HepG2 (cell line): Measurements from ENCODE around the gene PSMC2. TPM values are rescaled to one million over a fixed set of nuclear protein-coding genes. Genes with fewer than 3 reads are reported as not detected.

ENCODE experiments used
- ATAC-seq: fragments of 200-7000 bp; cut with Tn5 transposase; 3 replicates; pipeline ENCODE4 v1.9.1; 2020; ENCODE audit warnings: mild to moderate bottlenecking, moderate library complexity
- BruUV-seq: library from RNA; stranded (reverse); fragments of 400-500 nt; replicated peaks from 2 replicates; lab custom pipeline; 2021; lab: Mats Ljungman, UMichigan
- CTCF ChIA-PET: fragments of 300-600 bp; formaldehyde crosslinking; extraction: SDS; loops from one replicate; lab custom pipeline; 2021; ENCODE audit warnings: low total read pairs, inconsistent platforms, low intra/inter-chr PET ratio; lab: Yijun Ruan, JAX
- POLR2A ChIA-PET: fragments of 350-600 bp; sonication (Branson Sonifier 250); formaldehyde crosslinking; loops from one replicate; lab custom pipeline; 2020; ENCODE audit warnings: antibody characterized with exemption, inconsistent platforms; lab: Yijun Ruan, JAX
- DNase-seq: peaks from one replicate; pipeline ENCODE4 v3.0.0-alpha.2; 2015; ENCODE audit warnings: low spot score
- FAIRE-seq: peaks from 3 replicates; lab custom pipeline; 2011; peaks lifted over from hg19 to GRCh38; lab: Jason Lieb, UNC
- H2AFZ ChIP-seq: one replicate; pipeline ENCODE4 v1.6.1; 2011; ENCODE audit warnings: low read length, inconsistent platforms
- H3K27ac ChIP-seq: fragments of 300-600 bp; 3 replicates; pipeline ENCODE4 v1.8.0; 2011; ENCODE audit warnings: mixed run types, mild to moderate bottlenecking, mixed read lengths, low read length, inconsistent platforms; ENCODE audit not compliant: insufficient read depth; ENCODE audit errors: extremely low read length
- H3K27me3 ChIP-seq, 2 experiments: fragments of 200-600 bp in 1 of 2; 2 replicates in 1 of 2; 3 replicates in 1 of 2; pipeline versions ENCODE4 v1.6.0 to v1.8.0; 2011; ENCODE audit warnings: low read length in 2 of 2, mild to moderate bottlenecking in 2 of 2, moderate library complexity in 2 of 2, inconsistent platforms in 1 of 2; ENCODE audit not compliant: insufficient read depth in 2 of 2, control insufficient read depth in 1 of 2
- H3K36me3 ChIP-seq, 2 experiments: fragments of 200-600 bp in 1 of 2; replicated peaks in 1 of 2; 2 replicates in 1 of 2; 3 replicates in 1 of 2; pipeline versions ENCODE4 v1.5.1 to v1.8.0; 2011; ENCODE audit warnings: low read length in 2 of 2, inconsistent platforms in 1 of 2; ENCODE audit not compliant: insufficient read depth in 2 of 2, control insufficient read depth in 1 of 2
- H3K4me1 ChIP-seq: 2 replicates; pipeline ENCODE4 v1.5.1; 2012; ENCODE audit warnings: low read length, inconsistent platforms; ENCODE audit not compliant: insufficient read depth
- H3K4me2 ChIP-seq: 2 replicates; pipeline ENCODE4 v1.6.0; 2011; ENCODE audit warnings: low read depth, low read length, inconsistent platforms
- H3K4me3 ChIP-seq, 3 experiments: fragments of 200-600 bp in 1 of 3; sonication (generic), shearing (Covaris generic) in 1 of 3; replicated peaks in 1 of 3; 2 replicates each; pipeline ENCODE4 v1.5.1; 2011 to 2016; ENCODE audit warnings: low read length in 3 of 3, inconsistent platforms in 2 of 3, low read depth in 2 of 3, mild to moderate bottlenecking in 2 of 3, control low read depth in 1 of 3, mixed read lengths in 1 of 3; ENCODE audit not compliant: insufficient read depth in 1 of 3
- H3K79me2 ChIP-seq: one replicate; pipeline ENCODE4 v1.6.1; 2011; ENCODE audit warnings: low read length, inconsistent platforms; ENCODE audit not compliant: insufficient read depth
- H3K9ac ChIP-seq: 2 replicates; pipeline ENCODE4 v1.6.0; 2011; ENCODE audit warnings: mild to moderate bottlenecking, low read depth, low read length, inconsistent platforms; ENCODE audit not compliant: insufficient read depth
- H3K9me3 ChIP-seq: 2 replicates; pipeline ENCODE4 v1.5.1; 2012; ENCODE audit warnings: mild to moderate bottlenecking, low read length
- H4K20me1 ChIP-seq: 2 replicates; pipeline ENCODE4 v1.6.0; 2011; ENCODE audit warnings: inconsistent platforms, mild to moderate bottlenecking, low read length, moderate library complexity; ENCODE audit not compliant: insufficient read depth
- CREB1 ChIP-seq, 2 experiments: fragments of 450-650 bp in 1 of 2; IDR thresholded peaks; 2 replicates each; pipeline ENCODE4 v1.6.1; 2016 to 2017; ENCODE audit warnings: control low read depth in 1 of 2, mild to moderate bottlenecking in 1 of 2, missing compliant biosample characterization in 1 of 2, missing genetic modification characterization in 1 of 2
- CREM ChIP-seq, 2 experiments: sonication (generic) in 1 of 2; formaldehyde crosslinking in 1 of 2; IDR thresholded peaks; 2 replicates each; pipeline versions ENCODE4 v1.4.0 to v1.6.1; 2016 to 2020; ENCODE audit warnings: antibody characterized with exemption in 1 of 2, mild to moderate bottlenecking in 1 of 2, missing genetic modification reagents in 1 of 2
- KDM6A ChIP-seq: IDR thresholded peaks from 2 replicates; pipeline ENCODE4 v1.6.1; 2016; ENCODE audit warnings: low read depth
- NFRKB ChIP-seq: fragments of 450-650 bp; IDR thresholded peaks from 2 replicates; pipeline ENCODE4 v1.6.1; 2017
- NONO ChIP-seq, 2 experiments: fragments of 450-650 bp in 1 of 2; sonication (generic) in 1 of 2; formaldehyde crosslinking in 1 of 2; IDR thresholded peaks in 1 of 2; conservative IDR thresholded peaks in 1 of 2; 2 replicates each; pipeline versions ENCODE4 v1.6.1 to v1.8.0; 2017 to 2022; ENCODE audit warnings: mild to moderate bottlenecking in 1 of 2, missing genetic modification reagents in 1 of 2, moderate library complexity in 1 of 2
- SKIL ChIP-seq: sonication (generic); formaldehyde crosslinking; IDR thresholded peaks from 2 replicates; pipeline ENCODE4 v1.8.0; 2022; ENCODE audit warnings: missing genetic modification reagents, mild to moderate bottlenecking, moderate library complexity, borderline replicate concordance
- STAG1 ChIP-seq: sonication (generic); formaldehyde crosslinking; IDR thresholded peaks from 2 replicates; pipeline ENCODE4 v1.4.0; 2020; ENCODE audit warnings: missing genetic modification reagents
- ZBTB4 ChIP-seq: sonication (generic); formaldehyde crosslinking; IDR thresholded peaks from 2 replicates; pipeline ENCODE4 v1.4.0; 2020; ENCODE audit warnings: missing genetic modification reagents, mild to moderate bottlenecking, borderline replicate concordance
- ZBTB43 ChIP-seq: sonication (generic); formaldehyde crosslinking; conservative IDR thresholded peaks from 2 replicates; pipeline ENCODE4 v1.4.0; 2020; ENCODE audit warnings: missing genetic modification reagents
- ZNF101 ChIP-seq: sonication (generic); formaldehyde crosslinking; IDR thresholded peaks from 2 replicates; pipeline ENCODE4 v1.4.0; 2020; ENCODE audit warnings: mild to moderate bottlenecking, low read depth, missing genetic modification reagents, borderline replicate concordance
- ZNF205 ChIP-seq: IDR thresholded peaks from 2 replicates; pipeline ENCODE4 v1.6.1; 2018; ENCODE audit warnings: missing biosample characterization, missing genetic modification reagents
- ZNF431 ChIP-seq: sonication (generic); formaldehyde crosslinking; IDR thresholded peaks from 2 replicates; pipeline ENCODE4 v1.9.0; 2022; ENCODE audit warnings: missing genetic modification reagents, low read depth, mild to moderate bottlenecking, borderline replicate concordance
- ZNF446 ChIP-seq: sonication (generic); formaldehyde crosslinking; IDR thresholded peaks from 2 replicates; pipeline ENCODE4 v1.5.0; 2020; ENCODE audit warnings: mild to moderate bottlenecking, missing genetic modification reagents
- ZNF703 ChIP-seq: sonication (generic); formaldehyde crosslinking; IDR thresholded peaks from 2 replicates; pipeline ENCODE4 v1.5.1; 2020; ENCODE audit warnings: missing genetic modification reagents, mild to moderate bottlenecking, moderate library complexity, borderline replicate concordance
- whole genome bisulfite sequencing: methylation state at CpG from one replicate; pipeline ENCODE4 v1.1.6; 2017; ENCODE audit warnings: low lambda C conversion rate; 5-methylcytosine and 5-hydroxymethylcytosine counted together
- in situ Hi-C: cut with HindIII; loops from 2 replicates; pipeline ENCODE4 v1.10.0; 2017; ENCODE audit warnings: low pct_unique_long_range_greater_than_20kb; ENCODE audit not compliant: extremely low pct_ligation_motif_present
- intact Hi-C: fragments of 100-400 bp; cut with micrococcal nuclease; formaldehyde crosslinking; loops from one replicate; pipeline ENCODE4 v1.10.0; 2022; ENCODE audit not compliant: unreplicated experiment
- polyA plus RNA-seq, 8 experiments: library from polyadenylated mRNA; depleted of rRNA in 3 of 8; stranded (reverse) in 7 of 8; unstranded in 1 of 8; fragments of >200 nt; fragmentation: Illumina TruSeq in 4 of 8; extraction: Trizol in 4 of 8; gene quantifications; 2 replicates each; pipeline versions ENCODE4 v1.2.1 to v1.2.3, GENCODE V29; 2011 to 2016; ENCODE audit warnings: low read depth in 4 of 8, missing spikeins in 1 of 8, mixed read lengths in 1 of 8; ENCODE audit not compliant: insufficient read depth in 1 of 8
- total RNA-seq, 5 experiments: library from RNA; depleted of rRNA; stranded (reverse); fragments of >200 nt; fragmentation: Illumina TruSeq; extraction: Trizol; gene quantifications; 2 replicates each; pipeline ENCODE4 v1.2.3, GENCODE V29; 2016; ENCODE audit warnings: low read depth in 1 of 5

Gene PSMC2
- total and polyA plus RNA-seq, 2 of the 13 experiments (the other 11 are each of a cell fraction or from before 2014, with no cell fraction given): 89.9 to 181 TPM

GRCh38 chr7:103387242-103387641 lies 39.8 kb downstream of the PSMC2 start (continued):
- TF ChIP-seq ZBTB4 (CRISPR knock-in tag) (no peak), NONO (IDR thresholded peaks at IDR 0.05) (no peak), NONO (CRISPR knock-in tag; conservative IDR thresholded peaks at IDR 0.05) (no peak)

- FAIRE-seq (peak; percentile 85), DNase-seq (peak; percentile 93), ATAC-seq (peak; percentile 98)
- Histone ChIP-seq H3K9ac (no peak overlapping the region), H3K4me2 (peak overlapping the region; percentile 55), H4K20me1 (no peaks in the 10 kb centered on the region), H3K4me1 (peaks cover 47% of the 10 kb centered on the region), H3K4me3 (peak overlapping the region in 1 of 3 experiments; percentile 46; a peak in 1 of 6 replicates), H3K79me2 (no peaks in the 10 kb centered on the region), H2AFZ (no peak overlapping the region), H3K27me3 (no peaks in the 10 kb centered on the region), H3K9me3 (no peaks in the 10 kb centered on the region), H3K27ac (peak overlapping the region; percentile 81), H3K36me3 (no peaks in the 10 kb centered on the region)
- under 1% methylated on average over 4 of the region's 4 CpGs for WGBS
- BruUV-seq: no TSS peak
- intact Hi-C loops (loop anchor here (2.0 to 5.0 kb wide), 2 partner anchors 18 to 46 kb away; partner anchors contain the start of gene DNAJC2), in situ Hi-C loops (no loop called here)
- POLR2A ChIA-PET: interaction anchor here (0.6 to 1.0 kb wide), 2 partner anchors 17 to 41 kb away, joined by 3 to 4 read pairs; partner anchors contain the start of gene PSMC2
- CTCF ChIA-PET: no interaction called here
- TF ChIP-seq ZNF205 (CRISPR knock-in tag) (peak; percentile 47; the same call in 1 of the 2 replicates), ZNF446 (no peak), KDM6A (CRISPR knock-in tag) (peak; percentile 87), CREM (IDR thresholded peaks at IDR 0.05) (peak; percentile 58; the same call in 1 of the 2 replicates), CREM (CRISPR knock-in tag; IDR thresholded peaks at IDR 0.05) (no peak), ZNF703 (CRISPR knock-in tag) (no peak), ZBTB43 (peak; percentile 67; the same call in 1 of the 2 replicates), CREB1 (IDR thresholded peaks at IDR 0.05) (0 out of 2 replicates have a peak, but pooled peaks have one; percentile 17), CREB1 (CRISPR knock-in tag; IDR thresholded peaks at IDR 0.05) (peak; percentile 27; the same call in 1 of the 2 replicates), ZNF101 (CRISPR knock-in tag) (no peak), STAG1 (peak; percentile 16; the same call in 1 of the 2 replicates), NFRKB (no peak), SKIL (peak; percentile 27; the same call in 1 of the 2 replicates), ZNF431 (no peak)
Measured at GRCh38 chr7:103388469-103389140, 41.2 kb downstream of the PSMC2 start.
